ENCODE data around the gene PAX7. TPM values are rescaled to one million over a fixed set of nuclear protein-coding genes. Genes with fewer than 3 reads are reported as not detected.

Gene PAX7
- total and polyA plus RNA-seq, 2 experiments from 2014 or later: 0.03 TPM; not detected in 1

- Mint-ChIP-seq H3K27me3 (ENCODE audit: insufficient read depth, low read depth, poor library complexity) (peaks cover 15% of the 10 kb centered on the region), H3K4me3 (no peak overlapping the region), H3K27ac (no peak overlapping the region), H3K36me3 (ENCODE audit: low read depth) (no peaks in the 10 kb centered on the region), H3K9me3 (peaks cover 3% of the 10 kb centered on the region; the same call in 2 of the 3 replicates), H3K4me1 (no peaks in the 10 kb centered on the region)
- Histone ChIP-seq H3K4me1 (ENCODE audit: insufficient read depth) (no peaks in the 10 kb centered on the region), H3K79me2 (replicated peaks; ENCODE audit: insufficient read depth) (no peaks in the 10 kb centered on the region), H4K20me1 (replicated peaks; ENCODE audit: insufficient read depth) (no peaks in the 10 kb centered on the region), H2AFZ (no peak overlapping the region), H3K36me3 (ENCODE audit: insufficient read depth) (no peaks in the 10 kb centered on the region), H3K27me3 (ENCODE audit: insufficient read depth) (0 out of 2 replicates have a peak, but pooled peaks cover 4% of the 10 kb centered on the region), H3K9me2 (ENCODE audit: insufficient read depth) (no peaks in the 10 kb centered on the region; the same call in 1 of the 2 replicates), H3F3A (replicated peaks; ENCODE audit: low read depth) (no peaks in the 10 kb centered on the region), H3K4me3 (no peak overlapping the region), H3K4me2 (no peak overlapping the region), H3K27ac (ENCODE audit: low read depth) (no peak overlapping the region)
- no peak for ATAC-seq
- TF ChIP-seq CTCF (conservative IDR thresholded peaks at IDR 0.05; ENCODE audit: low read depth in 2 of 2) (no peak), CREB1 (CRISPR knock-in tag; IDR thresholded peaks at IDR 0.05; ENCODE audit: low read depth) (no peak), ZNF462 (CRISPR knock-in tag; IDR thresholded peaks at IDR 0.05) (no peak), STAT1 (IDR thresholded peaks at IDR 0.05; ENCODE audit: unreplicated experiment) (no peak), ZNF331 (CRISPR knock-in tag; IDR thresholded peaks at IDR 0.05; ENCODE audit: low read depth) (no peak)
- no peak for DNase-seq (ENCODE audit: low spot score)
These were observed 117.0 kb downstream of the PAX7 start for GRCh38 chr1:18747671-18748070.
